GM19324 (cell line): ENCODE data around the gene SREBF1.

ENCODE experiments used
- ATAC-seq: cut with Tn5 transposase; IDR thresholded peaks from one replicate; pipeline ENCODE4 v1.9.1; 2021; ENCODE audit warnings: mild to moderate bottlenecking, moderate library complexity; ENCODE audit not compliant: unreplicated experiment, low FRiP score

SREBF1 gene

DNA sequence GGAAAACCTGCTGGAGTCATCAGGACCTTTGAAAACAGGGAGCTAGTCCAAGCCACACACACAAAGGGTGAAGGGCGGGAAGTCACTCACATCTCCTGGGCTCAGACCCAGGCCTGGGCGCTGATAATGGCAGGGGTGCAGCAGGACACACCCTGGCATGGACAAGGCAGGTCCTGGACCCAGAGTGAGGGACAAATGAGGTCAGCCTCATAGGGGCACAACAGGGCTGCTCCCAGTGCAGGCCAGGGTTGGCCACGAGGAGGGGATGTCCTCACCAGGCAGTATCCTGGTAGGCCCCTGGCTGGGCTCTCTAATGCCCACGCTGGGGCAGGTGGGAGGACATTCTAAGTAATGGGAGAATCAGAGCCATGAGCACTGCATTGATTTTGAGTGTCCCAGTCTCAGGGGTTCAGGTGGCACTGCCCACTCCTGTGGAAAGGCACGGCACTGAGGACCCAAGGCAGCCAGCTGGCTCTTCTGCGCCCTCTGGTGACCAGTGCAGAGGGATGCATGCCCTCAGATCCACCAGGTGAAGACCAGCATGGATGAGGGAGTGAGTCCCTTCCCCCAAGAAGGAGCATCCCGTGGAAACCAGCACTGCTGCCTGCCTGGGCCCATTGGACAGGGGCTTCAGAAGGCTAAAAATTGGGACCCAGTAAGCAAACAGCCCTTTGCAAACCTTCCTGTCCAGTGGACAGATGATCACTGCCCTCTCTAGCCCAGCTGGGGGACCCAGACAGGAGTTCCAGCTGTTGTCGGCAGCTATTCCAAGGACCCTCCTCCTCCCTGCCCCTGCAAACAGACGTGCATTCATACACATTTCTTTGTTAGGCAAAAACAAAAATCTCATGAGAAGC lies 23.4 kb upstream of the SREBF1 start:
- no peak for ATAC-seq

DNA sequence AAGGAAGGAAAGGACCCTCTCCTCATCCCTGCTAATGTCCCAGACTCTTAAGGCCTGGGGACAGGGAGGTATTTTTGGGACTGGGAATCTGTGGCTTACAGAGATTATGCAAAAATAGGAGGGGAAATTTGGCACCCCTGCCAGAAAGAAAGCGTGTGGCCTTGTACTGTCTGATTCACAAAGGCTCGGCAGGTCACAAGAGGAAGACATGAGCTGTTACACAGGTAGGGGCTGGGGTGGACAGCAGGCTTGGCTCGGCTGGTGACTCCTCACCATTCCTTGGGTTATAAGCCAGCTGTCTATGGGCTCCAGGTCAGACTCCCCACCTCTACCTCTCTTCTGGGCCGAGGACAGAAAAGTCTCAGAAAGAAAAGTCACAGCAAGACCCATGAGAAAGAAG lies 20.7 kb upstream of the SREBF1 start:
- ATAC-seq: no peak

DNA sequence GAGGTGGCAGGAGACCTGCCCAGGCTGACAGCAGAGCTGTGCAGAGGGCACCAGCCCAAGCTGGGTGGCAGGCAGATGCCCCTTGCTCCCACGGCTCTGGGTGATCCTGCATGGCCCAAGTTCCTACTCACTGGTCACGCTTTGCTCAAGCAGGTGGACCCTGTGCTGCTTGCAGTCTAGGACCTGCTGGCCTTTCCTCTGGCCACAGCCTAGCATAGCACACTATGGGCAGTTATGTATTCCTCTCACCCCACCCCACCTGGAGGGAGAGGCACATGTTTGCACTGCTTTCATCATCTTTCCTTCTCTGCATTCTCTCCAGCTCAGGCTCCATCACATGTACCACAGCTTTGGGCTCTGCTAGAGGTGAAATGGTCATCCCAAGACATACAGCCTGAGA lies 19.6 kb upstream of the SREBF1 start:
- no peak for ATAC-seq

- ATAC-seq: no peak
These were observed 19.2 kb upstream of the SREBF1 start for GRCh38 chr17:17855976-17856375.

- ATAC-seq: no peak
These were observed 17.1 kb upstream of the SREBF1 start for GRCh38 chr17:17853811-17854447.

DNA sequence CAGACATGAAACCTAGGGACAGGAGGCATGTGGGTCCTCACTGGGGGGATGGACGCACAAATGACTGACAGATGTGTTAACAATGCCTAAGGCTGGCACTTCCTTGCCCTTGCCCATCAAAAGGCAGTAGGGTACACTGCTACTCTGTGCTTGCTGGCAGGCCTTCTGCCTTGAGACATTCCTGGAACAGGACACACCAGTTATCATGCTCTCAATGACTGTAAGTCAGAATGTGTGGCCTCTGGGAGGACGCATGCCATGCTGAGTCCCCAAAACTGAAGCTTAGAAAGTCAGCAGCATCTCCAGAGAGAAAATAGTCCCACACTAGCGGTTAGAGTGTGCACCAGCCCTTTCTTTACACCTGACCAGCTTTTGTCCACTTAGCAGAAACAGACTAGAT lies 16.1 kb upstream of the SREBF1 start:
- ATAC-seq: no peak

DNA sequence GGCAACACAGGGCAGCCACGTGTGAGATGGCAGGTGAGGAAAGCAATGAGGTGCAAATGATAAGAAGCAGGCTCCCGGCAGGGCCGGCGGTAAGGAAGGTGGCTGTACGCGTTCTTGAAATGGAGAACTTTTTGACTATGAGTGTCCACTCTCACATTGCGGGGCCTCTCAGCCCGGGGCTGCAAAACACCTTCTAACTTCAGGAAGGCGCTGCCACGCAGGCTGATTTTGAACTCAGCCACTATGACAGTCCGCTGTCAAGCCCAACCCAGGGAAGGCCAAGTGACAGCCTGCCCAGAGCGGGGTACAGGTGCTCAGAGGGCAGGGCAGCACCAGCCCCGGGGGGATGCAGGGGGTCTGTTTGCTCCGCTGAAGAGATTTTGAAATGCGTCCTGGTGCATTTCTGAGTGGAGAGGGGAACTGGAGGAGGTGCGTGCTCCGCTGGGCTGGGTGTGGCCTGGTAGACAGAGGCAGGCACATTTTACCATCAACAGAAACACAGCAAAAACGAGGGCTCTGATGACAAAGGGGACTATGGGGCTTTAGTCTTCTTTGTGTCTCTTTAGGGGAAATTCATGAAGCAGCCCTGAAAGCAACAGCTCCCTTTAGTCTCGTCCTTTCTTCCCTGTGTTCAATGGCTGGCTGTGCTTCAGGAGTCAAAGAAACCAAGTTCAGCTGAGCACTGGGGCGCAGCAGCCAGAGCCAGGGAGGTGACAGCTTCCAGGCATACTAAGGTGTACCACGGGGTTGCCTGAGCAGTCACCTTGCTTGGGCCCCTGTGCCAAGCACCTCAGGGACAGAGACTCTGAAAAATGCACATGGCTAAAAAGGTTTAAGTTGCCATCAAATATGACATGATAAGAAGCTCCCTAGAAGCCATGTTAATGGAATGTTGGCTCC lies 14.6 kb upstream of the SREBF1 start:
- ATAC-seq: no peak

- no peak for ATAC-seq
These were observed 13.1 kb upstream of the SREBF1 start for GRCh38 chr17:17849845-17850373.

GRCh38 chr17:17849147-17849820 lies 12.5 kb upstream of the SREBF1 start:
- no peak for ATAC-seq

DNA sequence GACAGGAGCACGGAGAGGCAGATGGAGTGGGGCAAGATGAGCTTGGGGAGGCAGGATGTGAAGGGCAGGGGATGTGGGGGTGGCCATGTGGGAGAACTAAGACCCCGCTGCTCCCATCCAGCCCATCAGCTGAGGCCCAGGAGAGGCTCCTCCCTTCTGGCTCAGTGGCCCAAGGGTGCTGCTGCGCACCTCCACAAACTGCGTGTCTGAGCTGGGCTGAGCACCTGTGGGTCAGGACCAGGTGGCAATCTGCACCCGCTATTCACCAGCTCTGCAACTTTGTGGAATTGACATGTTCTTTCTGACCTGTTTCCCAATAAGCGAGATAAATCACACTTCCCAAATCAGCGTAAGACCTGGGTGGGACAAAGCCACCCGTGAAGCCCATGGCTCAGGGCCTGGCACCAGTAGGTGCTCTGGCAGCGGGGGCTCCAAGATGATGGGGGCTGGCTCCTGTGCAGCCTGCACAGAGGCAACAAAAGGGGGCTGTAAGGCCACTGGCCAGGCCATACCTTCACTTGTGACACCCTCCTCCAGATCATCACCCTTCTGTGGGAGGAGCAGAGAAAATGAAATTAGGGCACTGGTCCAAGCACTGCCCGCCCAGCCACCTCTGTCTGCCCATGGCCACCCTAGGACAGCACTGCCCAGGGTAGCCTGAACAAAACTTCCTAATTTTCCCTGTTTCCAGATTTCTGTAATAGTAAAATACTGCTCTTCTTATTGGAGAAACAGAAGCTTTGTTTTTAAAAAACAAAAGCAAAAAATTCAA lies 11.7 kb upstream of the SREBF1 start:
- ATAC-seq: no peak

DNA sequence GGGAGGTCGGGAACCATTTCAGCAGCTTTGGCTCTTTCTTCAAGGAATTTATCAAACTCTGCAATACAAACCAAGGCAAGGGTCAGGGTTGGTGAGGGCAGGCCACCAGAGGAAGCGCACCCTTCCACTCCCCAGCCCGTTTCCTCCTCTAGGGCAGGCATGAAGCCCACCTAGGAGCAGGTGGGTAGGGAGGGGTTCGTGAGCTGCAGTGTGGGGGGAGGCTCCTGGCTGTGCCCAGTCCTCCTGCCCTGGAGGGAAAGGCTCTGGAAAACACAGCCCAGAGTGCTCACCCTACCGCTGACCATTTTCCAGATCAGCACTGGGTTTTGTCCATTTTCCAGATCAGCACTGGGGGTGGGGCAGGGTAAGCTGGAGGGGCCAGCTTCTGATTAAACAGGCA lies 10.9 kb upstream of the SREBF1 start:
- no peak for ATAC-seq

- ATAC-seq: no peak
These were observed 10.4 kb upstream of the SREBF1 start for GRCh38 chr17:17847118-17847689.

DNA sequence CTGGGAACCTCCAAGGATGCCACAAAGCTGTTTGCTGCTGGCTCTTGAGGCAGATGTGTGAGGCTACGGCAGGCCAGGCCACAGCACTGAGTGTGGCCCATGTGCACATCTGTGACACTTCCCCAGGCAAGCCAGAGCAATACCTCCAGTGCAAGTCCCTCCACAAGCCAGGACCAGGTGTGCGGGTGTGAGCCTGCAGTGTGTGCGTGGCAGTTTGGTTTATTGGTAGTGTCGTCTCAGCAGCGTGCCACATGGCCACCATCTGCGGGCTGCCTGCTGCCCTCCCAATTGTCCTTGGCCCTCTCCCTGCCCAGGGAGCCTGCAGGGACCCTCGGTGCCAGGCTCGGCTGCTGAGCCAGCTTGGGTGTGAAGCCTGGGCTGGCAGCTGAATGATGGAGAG lies 9.9 kb upstream of the SREBF1 start:
- ATAC-seq: no peak

DNA sequence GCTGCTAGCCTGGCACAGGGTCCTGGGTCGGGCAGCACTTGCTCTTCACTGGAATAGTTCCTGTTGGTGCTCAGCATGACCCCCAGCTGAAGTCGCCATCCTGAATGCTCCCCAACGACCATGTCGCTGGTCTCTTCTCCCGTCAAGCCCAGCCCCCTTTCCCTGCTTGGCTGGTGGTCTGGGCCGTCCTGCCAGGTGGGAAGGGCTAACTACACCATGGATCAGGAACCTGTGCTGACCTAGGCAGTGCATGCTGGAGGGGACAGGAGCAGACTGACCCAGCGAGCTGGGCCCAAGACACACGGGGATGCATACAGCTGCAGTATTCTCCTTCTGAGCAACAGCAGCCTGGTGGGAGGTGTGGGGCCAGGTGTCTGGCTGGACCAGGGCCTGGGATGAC lies 9.2 kb upstream of the SREBF1 start:
- no peak for ATAC-seq

GRCh38 chr17:17845046-17845775 lies 8.4 kb upstream of the SREBF1 start:
- ATAC-seq: no peak

DNA sequence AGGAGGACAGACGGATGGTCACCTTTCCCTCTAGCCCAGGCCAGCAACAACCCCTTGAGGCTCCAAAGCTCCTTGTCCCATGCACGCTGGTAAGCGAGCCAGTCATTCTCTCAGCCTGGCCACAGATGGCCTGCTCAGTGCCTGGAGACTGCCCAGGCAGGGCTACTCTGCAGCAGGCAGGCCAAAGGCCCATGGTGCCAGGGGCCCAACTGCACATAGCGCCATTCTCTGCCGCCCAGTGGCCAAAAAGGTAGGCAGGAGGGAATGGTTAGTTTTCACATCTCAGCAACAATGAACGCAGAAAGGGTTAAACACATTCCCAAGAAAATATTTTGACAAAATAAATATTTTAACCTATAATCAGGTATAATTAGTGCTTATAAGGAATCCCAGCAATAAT lies 7.7 kb upstream of the SREBF1 start:
- no peak for ATAC-seq

GRCh38 chr17:17844079-17844478 lies 7.3 kb upstream of the SREBF1 start:
- ATAC-seq: no peak

DNA sequence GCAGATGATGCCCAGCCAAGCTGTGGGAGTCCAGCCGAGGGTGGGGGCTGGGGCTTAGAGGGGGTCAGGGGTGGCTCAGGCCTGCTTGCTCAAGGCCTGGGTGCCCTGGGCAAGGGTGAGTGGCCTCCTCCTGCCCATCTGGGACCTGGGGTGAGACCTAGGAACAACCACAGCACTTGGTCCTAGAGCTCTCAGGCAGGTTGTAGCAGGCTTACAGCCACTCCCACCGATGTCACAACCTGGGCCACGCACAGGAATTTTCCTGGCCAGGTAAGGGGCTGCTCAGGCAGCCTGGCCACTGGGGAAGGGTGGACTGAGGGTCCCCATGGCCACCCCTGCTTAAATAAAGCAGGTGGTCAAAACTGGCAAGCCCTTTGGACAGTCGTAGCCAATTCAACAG lies 6.3 kb upstream of the SREBF1 start:
- no peak for ATAC-seq
